ENCODE data around the gene RAD18.

RAD18 gene

DNA sequence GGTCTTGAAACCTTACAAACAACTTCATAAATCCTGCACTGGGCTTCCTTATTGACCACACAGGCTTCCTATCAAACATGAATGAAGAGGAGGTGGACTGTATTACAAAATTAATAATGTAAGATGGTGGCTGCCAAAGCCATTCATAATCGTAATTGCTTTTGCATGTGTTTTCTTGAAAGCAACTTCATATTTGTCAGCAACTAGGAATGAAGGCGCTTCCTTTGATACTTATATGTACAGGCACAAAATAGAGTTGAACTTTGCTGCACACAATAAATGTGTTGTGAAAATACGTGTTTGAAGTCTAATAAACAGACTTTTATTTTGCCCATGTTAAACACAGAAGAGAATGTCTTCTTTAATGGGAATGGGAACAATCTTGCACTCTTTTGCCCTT is 121.8 kb downstream of the RAD18 start:
- H3K4me3 ChIP-seq (ENCODE audit: insufficient read depth, low read length, poor library complexity, severe bottlenecking) = no peak overlapping the region
- H3K36me3 ChIP-seq (ENCODE audit: low read length) = no peaks in the 10 kb centered on the region
- no peaks in the 10 kb centered on the region for H3F3A ChIP-seq (ENCODE audit: insufficient read depth)
- no peak overlapping the region for H2AFZ ChIP-seq (ENCODE audit: low read depth, low read length, severe bottlenecking)
- H4K20me1 ChIP-seq (ENCODE audit: low read depth, low read length) = no peaks in the 10 kb centered on the region
- H3K9me2 ChIP-seq (replicated peaks; ENCODE audit: insufficient read depth, low read length) = no peaks in the 10 kb centered on the region
- no peak overlapping the region for H3K9ac ChIP-seq (ENCODE audit: low read length)
- no peak overlapping the region for H3K27ac ChIP-seq (ENCODE audit: low read depth, low read length)
- H3K4me2 ChIP-seq (ENCODE audit: low read depth, low read length, poor library complexity, severe bottlenecking) = no peak overlapping the region
- H3K79me2 ChIP-seq (ENCODE audit: insufficient read depth, low read length) = no peaks in the 10 kb centered on the region
- no peaks in the 10 kb centered on the region for H3K9me3 ChIP-seq (ENCODE audit: insufficient read depth, low read length)
- TF ChIP-seq, protein P1, sequence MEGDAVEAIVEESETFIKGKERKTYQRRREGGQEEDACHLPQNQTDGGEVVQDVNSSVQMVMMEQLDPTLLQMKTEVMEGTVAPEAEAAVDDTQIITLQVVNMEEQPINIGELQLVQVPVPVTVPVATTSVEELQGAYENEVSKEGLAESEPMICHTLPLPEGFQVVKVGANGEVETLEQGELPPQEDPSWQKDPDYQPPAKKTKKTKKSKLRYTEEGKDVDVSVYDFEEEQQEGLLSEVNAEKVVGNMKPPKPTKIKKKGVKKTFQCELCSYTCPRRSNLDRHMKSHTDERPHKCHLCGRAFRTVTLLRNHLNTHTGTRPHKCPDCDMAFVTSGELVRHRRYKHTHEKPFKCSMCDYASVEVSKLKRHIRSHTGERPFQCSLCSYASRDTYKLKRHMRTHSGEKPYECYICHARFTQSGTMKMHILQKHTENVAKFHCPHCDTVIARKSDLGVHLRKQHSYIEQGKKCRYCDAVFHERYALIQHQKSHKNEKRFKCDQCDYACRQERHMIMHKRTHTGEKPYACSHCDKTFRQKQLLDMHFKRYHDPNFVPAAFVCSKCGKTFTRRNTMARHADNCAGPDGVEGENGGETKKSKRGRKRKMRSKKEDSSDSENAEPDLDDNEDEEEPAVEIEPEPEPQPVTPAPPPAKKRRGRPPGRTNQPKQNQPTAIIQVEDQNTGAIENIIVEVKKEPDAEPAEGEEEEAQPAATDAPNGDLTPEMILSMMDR (IDR thresholded peaks at IDR 0.05; ENCODE audit: insufficient read depth, low read length, poor library complexity, severe bottlenecking) = no peak
- TF ChIP-seq EZH2phosphoT487 (conservative IDR thresholded peaks at IDR 0.05; ENCODE audit: low read length) = no peak
- no peaks in the 10 kb centered on the region for H3K27me3 ChIP-seq (ENCODE audit: low read length)

DNA sequence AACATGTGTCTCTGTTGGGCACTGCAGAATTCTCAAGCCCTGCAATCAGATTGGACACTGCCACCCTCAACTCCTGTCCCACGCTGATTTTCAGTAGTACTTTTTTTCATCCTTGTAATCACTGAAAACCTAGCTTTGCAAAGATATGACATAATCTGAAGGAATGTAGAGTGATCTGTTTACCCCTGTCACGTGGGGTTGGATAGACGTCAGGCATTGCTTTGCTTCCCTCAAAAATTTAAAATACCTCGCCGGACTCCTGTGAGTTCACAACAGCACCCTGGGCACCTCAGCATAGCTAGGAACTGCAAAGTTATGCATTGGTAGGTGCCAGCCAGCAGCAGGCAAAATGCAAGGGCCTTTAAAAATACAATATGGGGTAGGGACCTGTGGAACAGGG is 122.7 kb downstream of the RAD18 start:
- Histone ChIP-seq H3K27ac (ENCODE audit: low read depth, low read length) (no peak overlapping the region), H3K4me3 (ENCODE audit: insufficient read depth, low read length, poor library complexity, severe bottlenecking) (no peak overlapping the region), H3K27me3 (ENCODE audit: low read length) (no peaks in the 10 kb centered on the region), H4K20me1 (ENCODE audit: low read depth, low read length) (no peaks in the 10 kb centered on the region), H3K9ac (ENCODE audit: low read length) (no peak overlapping the region), H3K36me3 (ENCODE audit: low read length) (no peaks in the 10 kb centered on the region), H3K79me2 (ENCODE audit: insufficient read depth, low read length) (no peaks in the 10 kb centered on the region), H3F3A (ENCODE audit: insufficient read depth) (no peaks in the 10 kb centered on the region), H3K4me2 (ENCODE audit: low read depth, low read length, poor library complexity, severe bottlenecking) (no peak overlapping the region), H2AFZ (ENCODE audit: low read depth, low read length, severe bottlenecking) (no peak overlapping the region), H3K9me2 (replicated peaks; ENCODE audit: insufficient read depth, low read length) (no peaks in the 10 kb centered on the region), H3K9me3 (ENCODE audit: insufficient read depth, low read length) (no peaks in the 10 kb centered on the region)
- TF ChIP-seq, protein P1 (IDR thresholded peaks at IDR 0.05; ENCODE audit: insufficient read depth, low read length, poor library complexity, severe bottlenecking) = no peak
- TF ChIP-seq EZH2phosphoT487 (conservative IDR thresholded peaks at IDR 0.05; ENCODE audit: low read length) = no peak

DNA sequence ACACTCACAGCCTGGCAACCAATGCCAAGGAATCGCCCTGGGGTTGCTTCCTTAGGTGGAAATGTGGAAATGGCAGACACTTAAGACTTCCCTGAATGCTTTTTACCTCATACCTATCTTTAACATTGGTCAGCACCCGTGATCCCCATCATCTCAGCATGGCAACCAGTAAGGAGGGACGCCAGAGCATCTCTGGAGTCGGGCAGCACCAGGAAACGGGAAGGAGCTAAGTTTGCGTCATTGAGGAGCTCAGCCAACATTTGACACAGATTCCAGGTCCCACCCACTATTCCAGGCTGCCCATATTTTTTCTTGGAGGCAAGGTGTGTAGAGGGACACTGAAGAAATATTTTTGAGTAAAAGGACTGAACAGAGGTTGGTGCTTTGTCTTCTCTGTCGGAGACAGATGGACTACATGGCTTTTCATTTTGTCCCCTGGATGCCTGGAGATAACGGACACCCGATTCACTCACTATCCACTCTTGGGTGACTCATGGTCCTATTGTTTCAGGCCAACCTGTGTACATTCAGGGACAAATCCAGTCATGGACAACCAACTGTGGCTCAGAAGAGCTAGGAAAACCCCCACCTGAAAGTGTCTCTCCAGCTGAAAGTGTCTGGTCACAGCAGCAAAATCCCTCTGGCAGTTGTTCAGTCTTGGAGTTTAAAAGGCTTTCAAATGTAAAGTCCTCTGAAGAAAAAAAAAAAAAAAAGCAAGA is 123.5 kb downstream of the RAD18 start:
- Histone ChIP-seq H3K27ac (ENCODE audit: low read depth, low read length) (no peak overlapping the region), H2AFZ (ENCODE audit: low read depth, low read length, severe bottlenecking) (no peak overlapping the region), H3K9me2 (replicated peaks; ENCODE audit: insufficient read depth, low read length) (no peaks in the 10 kb centered on the region), H3K9ac (ENCODE audit: low read length) (no peak overlapping the region), H3K4me3 (ENCODE audit: insufficient read depth, low read length, poor library complexity, severe bottlenecking) (no peak overlapping the region), H3K9me3 (ENCODE audit: insufficient read depth, low read length) (no peaks in the 10 kb centered on the region), H3K4me2 (ENCODE audit: low read depth, low read length, poor library complexity, severe bottlenecking) (no peak overlapping the region), H3K79me2 (ENCODE audit: insufficient read depth, low read length) (no peaks in the 10 kb centered on the region), H3K27me3 (ENCODE audit: low read length) (no peaks in the 10 kb centered on the region), H3F3A (ENCODE audit: insufficient read depth) (no peaks in the 10 kb centered on the region), H4K20me1 (ENCODE audit: low read depth, low read length) (no peaks in the 10 kb centered on the region), H3K36me3 (ENCODE audit: low read length) (no peaks in the 10 kb centered on the region)
- TF ChIP-seq, protein P1 (IDR thresholded peaks at IDR 0.05; ENCODE audit: insufficient read depth, low read length, poor library complexity, severe bottlenecking) = no peak
- TF ChIP-seq EZH2phosphoT487 (conservative IDR thresholded peaks at IDR 0.05; ENCODE audit: low read length) = no peak

Measured in SU-DHL-6 (cell line).